NCI-H1694 treated with DMSO at 0.1 percent for 48 hours (cell line): ENCODE data around the gene SCN8A.
A peak's percentile ranks its signal among the peaks of the same experiment; 100 is the strongest.

Source experiments
- DNase-seq: peaks from one replicate; lab custom pipeline; 2025; lab: John Stamatoyannopoulos, UW

Gene SCN8A

DNA sequence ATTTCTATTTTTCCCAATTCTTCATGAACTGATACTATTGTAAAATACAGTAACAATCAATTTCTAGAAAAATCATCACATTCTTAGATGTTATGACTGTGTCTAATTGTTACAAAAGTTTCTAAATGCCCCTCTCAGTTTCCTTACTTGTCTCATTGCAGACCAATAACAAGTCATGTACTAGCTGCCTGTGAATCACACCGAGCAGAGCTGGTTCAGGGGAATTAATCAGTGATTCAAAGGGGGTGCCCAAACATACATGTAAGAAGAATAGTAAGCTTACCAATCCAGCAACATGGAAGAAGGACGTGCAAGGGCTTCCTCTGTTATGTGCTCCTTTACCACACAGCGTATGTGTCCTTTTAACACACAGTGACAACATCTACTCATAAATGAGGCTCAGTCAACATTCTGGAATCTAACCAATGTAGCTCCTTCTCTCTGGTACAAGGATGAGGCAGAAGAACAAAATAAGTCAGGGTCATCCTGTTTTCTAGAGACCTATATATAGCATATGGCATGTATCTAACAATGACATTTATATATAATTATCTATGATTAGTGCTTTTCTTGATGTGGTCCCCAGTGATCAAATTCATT lies 126.4 kb downstream of the SCN8A start:
- DNase-seq, result no peak

DNA sequence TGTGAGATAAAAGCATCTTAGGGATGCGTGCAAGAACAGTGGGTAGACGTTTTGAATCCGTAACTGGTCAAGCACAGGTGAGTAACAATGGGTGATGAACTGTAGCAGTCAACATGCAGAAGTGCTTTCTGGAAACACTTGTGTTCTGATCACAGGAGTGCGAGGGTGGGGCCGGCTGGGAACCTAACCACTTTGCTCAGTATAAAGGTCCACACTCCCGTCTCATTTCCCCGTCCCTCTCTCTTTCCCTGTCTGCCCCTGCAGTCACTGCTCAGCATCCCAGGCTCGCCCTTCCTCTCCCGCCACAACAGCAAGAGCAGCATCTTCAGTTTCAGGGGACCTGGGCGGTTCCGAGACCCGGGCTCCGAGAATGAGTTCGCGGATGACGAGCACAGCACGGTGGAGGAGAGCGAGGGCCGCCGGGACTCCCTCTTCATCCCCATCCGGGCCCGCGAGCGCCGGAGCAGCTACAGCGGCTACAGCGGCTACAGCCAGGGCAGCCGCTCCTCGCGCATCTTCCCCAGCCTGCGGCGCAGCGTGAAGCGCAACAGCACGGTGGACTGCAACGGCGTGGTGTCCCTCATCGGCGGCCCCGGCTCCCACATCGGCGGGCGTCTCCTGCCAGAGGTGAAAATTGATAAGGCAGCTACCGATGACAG lies 130.4 kb downstream of the SCN8A start:
- DNase-seq, result no peak

DNA sequence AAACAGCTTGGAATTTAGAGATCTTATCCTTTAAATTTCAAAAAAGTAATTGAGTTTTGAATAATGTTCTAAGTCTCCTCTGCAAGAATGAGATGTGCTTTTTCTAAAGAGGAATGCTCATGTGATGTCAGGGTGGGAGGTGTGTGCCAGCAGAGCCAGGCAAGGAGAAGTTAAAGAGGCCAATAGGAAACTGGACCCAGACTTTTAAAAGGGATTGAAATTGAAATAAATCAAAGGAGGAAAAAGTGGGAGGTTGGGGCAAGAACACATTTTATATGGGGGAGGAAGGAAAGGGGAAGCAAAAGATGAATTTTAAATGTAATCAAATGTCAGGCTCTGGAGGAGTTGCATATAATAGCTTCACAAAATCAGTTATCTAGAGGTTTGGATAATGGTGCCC lies 131.4 kb downstream of the SCN8A start:
- DNase-seq, result no peak

DNA sequence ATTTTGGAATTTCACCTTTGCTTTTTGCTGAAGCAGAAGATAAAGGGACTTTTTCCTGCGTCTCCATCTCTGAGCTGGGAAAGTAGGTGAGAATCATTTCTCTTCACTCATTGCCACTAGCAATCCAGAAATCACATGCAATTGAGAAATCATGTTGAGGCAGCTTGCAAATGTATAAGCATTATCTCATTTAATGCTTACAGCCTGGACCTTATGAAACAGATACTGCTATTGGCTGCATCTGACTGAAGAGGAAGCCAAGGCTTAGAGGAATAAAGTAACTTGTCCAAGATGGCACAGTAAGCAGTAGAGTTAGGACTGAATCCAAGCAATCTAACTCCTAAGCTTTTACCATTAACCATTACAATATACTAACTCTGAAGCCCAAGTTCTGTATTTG lies 135.1 kb downstream of the SCN8A start:
- no peak for DNase-seq

DNA sequence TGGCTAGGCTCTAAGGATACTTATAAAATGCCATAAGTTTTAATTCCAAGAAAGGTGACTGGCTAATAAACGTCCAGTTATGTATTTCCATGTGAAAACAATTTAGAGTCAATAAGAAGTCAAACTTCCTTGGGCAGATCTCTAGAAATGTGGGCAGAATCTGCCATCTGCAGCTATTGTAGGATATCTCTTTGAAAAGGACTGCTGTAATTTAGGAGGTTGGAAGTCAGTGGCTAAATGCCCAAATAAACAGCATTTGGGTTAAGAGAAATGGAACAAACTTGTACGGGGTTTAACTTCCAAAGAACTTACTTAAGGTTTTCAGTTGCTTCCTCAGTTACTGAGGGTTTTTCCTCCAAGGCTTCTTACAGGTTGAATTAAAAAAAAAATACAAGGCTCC lies 135.9 kb downstream of the SCN8A start:
- DNase-seq, result no peak

DNA sequence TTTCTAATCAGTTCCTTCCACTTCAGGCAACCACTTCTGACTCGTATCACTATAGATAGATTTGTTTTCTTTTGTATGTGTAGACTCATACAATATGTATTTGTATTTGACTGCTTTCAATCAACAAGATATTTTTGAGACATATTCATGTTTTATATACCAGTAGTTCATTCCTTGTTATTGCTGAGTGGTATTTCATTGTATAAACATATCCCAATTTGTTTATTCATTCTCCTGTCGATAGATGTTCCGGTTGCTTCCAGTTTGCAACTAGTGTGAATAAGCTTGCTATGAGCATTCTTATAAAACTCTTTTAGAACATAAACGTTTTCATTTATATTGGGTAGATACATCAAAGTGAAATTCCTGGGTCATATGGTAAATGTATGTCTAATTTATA lies 138.3 kb downstream of the SCN8A start:
- DNase-seq, result no peak

DNA sequence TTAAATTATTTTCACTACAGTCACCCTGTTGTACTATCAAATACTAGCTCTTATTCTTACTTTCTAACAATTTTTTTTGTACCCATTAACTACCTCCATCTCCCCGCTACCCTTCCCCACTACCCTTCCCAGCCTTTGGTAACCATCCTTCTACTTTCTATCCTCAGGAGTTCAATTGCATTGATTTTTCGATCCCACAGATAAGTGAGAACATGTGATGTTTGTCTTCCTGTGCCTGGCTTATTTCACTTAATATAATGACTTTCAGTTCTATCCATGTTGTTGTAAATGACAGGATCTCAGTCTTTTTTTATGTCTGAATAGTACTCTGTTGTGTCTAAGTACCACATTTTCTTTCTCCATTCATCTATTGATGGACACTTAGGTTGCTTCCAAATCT lies 139.7 kb downstream of the SCN8A start:
- DNase-seq, result no peak

DNA sequence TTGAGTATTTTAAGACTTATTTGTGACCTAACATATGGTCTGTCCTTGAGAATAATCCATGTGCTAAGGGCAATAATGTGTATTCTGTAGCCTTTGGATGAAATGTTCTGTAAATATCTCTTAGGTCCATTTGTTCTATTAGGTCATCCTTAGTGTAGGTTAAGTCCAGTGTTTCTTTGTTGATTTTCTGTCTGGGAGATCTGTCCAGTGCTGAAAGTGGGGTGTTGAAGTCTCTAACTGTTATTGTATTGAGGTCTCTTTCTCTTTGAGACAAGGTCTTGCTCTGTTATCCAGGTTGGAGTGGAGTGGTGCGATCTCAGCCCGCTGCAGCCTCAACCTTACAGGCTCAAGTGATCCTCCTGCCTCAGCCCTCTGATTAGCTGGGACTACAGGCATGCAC lies 149.5 kb downstream of the SCN8A start:
- DNase-seq, result no peak

DNA sequence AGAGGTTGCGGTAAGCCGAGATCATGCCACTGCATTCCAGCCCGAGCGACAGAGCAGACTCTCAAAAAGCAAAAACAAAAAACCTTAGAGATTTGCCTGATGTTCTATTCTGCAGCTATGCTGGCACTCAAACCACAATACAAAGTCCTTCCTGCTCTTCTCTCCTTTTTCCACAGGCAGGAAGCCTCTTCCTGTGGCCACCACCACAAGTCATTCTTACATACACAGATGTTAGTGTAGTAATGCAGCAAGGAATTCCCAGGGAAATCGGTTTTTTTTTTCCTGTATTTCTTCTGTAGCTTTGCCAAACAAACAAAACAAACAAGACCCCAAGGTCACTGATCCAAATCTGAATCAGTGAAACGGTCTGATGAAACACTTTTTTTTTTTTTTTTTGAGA lies 153.2 kb downstream of the SCN8A start:
- no peak for DNase-seq

DNA sequence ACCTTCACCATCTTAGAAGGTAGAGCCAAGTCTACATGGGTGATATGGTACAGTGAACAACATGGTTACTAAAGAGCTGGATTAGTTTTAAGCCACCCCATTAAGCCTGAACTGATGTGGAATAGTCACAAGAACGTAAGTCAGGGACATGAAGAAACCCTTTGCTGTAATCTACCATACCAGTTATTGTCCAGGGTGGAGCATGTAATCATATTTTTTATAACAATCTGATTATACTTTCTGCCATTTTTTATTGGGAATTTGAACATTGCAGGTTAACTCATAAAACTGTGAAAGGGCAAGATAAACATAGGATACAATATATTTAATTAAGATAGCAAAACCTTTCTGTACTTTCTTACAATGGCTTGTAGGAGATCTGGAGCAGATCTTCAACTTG lies 153.9 kb downstream of the SCN8A start:
- DNase-seq, result no peak

DNA sequence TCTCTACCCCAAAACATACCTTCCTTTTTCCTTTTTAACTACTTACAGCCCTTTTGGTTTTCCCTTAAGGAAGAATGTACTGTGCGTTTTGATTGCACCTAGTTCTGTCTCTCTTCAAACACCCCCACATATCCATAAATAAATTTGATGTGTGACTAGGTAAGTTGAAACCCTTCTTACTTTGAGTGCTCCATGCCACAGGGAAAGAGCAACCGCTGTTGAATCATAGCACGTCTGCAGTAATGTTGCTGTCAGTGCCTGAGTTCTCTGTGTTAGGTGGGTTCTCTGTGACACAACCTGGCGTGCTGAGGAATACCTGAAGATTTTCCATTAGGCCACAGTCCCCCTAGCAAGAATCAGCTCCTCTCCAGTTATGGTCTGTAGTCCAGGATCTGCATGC lies 155.4 kb downstream of the SCN8A start:
- DNase-seq, result no peak

DNA sequence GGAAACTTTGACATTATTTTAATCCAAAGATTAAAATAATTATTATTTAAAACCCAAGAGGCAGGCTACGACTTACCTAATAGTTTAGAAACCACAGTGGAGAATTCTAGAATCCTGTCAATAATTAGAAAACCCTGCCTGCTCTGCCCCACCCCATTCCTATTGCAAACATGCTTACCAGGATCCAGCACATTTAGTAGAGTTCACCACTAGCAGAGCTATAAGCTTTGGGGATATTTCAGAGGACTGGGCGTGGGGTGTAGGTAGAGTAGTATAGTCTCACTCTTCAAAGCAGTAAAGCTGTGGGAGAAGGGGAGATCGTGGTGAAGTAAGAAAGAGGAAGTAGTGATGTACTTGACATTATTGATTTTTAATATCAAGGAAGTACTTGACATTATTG lies 157.2 kb downstream of the SCN8A start:
- no peak for DNase-seq

DNA sequence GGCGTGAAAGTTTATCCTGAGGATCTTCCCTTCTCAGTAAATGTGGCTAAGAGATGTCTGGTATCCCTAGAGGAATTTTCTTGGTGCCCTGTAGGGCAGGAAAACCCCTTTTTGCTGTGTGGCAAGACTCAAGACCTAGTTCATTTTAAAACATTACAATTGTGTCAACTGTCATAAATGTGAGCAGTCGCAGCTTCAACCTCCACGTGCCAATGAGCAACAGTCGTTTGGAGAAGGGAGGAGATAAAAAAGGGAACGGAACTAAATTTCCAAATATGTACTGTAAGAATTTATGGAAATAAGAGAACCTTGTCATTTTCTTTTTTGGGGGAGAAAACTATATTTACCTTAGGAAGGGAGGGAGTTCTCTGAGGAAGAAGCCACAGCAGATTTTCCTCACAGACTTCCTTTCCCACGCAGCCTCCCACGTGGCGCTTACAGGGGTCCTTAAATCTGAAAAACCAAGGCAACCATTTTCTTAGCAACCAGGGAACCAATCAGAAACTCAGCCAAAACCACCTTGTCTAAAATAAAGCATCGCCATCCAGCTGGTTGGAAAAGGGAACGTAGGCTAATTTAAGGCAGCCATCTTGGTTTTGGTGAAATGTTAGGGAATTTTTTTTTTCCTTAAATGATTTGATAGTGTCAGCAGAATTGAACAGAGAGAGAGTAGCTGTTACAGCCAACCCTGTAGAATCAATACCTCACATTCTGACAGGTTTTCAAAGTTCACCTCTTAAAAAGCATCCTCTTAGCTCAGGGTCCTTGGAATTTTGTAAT lies 158.4 kb downstream of the SCN8A start:
- no peak for DNase-seq

DNA sequence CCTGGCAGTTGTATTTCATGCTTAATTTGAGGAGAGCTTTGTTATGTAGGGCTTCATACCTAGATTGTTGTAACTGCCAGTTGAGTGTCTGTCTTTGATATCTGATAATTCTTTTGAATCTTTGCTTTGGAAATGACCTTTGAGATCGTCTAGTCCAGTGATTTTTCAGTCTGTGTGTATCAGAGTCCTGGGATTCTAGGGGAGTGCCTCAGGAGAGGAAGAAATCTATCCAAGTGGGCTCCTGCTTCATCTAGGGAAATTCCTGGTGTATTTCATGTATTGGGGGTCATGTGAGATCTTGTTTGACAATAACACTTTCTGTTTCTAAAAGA lies 158.9 kb downstream of the SCN8A start:
- DNase-seq, result no peak

DNA sequence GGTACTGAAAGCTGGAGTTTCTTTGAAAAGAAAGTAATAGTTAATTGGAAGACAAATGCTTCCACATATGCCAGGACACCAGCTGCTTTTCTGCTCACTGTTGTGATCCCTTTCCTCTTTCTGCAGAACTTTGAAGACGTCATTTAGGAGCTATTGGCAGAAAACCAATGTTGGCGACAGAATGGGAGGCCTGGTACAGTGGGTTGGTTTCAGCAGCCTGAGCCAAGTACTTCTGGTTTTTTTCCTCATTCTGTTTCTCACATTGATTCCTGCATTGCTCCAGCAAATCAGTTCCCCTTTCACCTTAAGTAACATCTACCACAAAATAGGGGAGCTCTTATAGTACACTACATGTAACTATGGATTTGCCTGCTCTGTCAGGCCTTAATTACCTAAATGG lies 160.6 kb downstream of the SCN8A start:
- DNase-seq, result peak; percentile 17

DNA sequence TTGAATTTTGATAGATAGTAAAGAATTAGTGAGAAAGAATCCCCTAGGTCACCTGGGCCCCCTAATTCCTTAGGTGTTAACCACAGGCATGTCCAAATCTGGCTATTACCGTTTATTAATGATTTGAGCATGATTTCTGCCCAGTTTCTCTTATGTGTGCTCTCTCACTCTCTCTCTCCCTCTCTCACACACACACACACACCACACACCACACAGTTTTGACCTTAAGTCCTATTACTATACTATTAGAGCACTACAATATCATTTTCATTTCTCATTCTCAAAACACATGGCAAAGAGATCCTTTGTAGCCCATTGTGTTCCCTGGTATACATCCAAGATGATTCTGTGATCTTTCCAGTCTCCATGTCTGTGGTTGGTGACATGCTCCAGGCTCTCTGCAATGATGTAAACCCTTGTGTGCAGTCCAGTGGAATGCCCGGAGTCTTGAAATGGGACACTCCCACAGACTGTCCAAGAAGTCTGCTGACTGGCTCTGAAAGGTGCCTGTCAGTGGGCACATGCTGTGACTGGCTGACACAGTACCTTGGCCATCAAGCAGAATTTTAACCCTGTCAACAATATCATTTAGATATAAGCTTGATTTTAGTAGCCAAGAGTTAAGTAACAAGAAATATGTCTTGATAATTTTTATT lies 161.3 kb downstream of the SCN8A start:
- no peak for DNase-seq

DNA sequence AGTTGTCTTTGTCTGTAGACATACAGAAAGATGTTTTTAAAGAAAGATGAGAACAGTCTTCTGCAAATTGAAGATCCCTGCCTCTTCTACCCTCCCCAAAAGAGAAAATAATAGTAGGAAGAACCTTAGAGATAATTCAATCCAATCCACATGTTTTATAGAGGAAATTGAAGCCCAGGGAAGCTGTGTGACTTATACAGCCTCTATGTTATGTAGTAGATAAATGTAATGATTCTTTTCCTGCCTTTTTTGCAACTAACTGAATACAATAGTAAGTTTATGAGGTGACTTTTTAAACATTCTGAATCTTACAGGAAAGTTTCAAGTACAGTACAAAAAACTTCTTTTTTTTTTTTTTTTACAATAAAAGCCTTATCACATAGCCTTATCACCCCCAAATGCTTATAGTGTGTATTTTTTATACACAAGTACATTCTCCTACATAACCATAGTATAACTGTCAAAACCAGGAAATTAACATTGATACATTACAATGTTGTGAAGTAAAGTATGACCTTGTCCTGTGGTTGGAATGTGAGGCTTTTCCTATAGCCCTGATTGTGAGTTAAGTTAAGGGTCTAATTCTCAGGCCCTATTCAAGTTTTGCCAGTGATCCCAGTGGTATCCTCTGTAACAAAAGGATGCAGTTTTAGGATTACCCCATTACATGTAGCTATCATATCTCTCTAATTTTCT lies 163.1 kb downstream of the SCN8A start:
- DNase-seq, result no peak

DNA sequence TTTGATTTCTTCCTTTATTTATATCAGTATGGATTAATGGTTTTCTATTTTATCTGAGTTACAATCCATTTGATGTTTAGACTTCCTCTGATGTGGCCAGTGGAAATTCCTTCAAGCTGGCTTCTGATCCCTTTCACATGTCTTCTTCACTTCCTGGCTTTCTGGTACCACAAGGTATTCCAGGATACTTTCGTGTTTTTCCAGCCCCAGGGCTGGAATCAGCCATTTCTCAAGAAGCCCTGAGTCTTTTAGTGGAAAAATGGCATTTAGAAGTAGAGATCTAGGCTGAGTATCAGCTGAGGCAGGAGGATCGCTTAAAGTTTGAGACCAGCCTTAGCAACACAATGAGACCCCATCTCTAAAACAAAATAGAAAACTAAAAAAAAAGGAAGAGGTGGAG lies 164.2 kb downstream of the SCN8A start:
- no peak for DNase-seq

DNA sequence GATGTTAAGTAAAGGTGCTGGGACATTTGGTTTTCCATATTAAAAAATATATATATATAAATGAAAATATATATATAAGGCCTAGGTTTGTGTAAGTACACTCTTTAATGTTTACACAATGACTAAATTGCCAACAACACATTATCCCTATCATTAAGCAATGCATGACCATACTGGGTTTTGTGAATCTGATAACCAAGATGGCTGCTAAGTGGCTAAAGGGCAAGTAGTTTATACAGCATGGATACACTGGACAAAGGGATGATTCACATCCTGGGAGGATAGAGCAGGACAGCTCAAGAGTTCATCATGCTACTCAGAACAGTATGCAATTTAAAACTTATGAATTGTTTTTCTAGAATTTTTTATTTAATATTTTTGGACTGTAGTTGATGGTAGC lies 168.1 kb downstream of the SCN8A start:
- no peak for DNase-seq

DNA sequence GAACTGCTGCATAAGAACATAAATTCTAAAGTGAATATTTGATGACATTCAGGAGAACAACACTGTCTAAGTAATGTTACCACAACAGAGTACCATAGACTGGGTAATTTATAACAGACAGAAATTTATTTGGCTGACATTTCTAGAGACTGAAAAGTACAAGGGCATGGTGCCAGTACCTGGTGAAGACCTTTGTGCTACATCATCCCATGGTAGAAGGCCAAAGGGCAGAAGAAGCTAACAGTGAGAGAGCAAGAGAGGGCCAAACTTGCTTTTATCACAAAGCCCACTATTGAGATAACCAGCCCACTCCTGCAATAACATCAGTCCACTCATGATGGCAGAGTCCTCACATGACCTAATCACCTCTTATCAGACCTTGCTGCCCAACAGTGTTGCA lies 168.7 kb downstream of the SCN8A start:
- no peak for DNase-seq

DNA sequence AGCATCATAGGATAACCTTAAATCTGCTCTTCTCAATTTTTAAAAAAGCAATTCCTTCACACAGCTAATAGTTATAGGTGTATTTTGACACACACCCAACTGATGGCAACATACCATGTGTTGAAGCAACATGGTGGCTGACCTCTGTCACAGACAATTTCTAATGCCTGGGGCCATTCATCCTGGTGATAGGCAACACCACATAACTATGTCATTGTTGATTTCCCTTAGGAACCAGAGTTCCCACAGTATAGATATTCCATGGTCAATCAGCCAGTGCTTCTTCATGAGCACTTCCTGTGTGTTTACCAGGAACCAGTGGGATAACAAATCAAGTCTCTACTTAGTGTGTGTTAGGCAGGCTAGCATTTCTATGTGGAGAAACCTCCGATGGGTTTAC lies 169.2 kb downstream of the SCN8A start:
- no peak for DNase-seq

DNA sequence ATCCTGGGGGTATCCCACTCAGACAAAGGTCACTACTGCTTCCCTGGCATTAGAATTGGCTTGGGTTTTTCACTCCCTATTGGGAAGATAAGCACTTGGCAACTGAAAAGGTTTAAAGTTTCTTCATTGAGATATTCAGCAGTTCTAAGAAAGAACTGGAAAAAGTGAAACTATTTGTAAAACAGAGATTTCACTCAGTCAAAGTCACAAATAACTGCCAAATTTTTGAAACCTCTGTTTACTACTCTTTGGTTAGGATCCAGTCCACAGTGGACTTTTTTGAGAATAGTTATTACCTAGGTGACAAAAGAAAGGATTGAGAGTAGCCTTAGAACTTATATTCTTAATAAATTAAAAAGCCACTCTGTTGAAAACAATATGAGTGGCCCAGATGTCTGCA lies 172.7 kb downstream of the SCN8A start:
- DNase-seq, result no peak
